ENCODE results near the gene CTAGE1. TPM values are rescaled to one million over a fixed set of nuclear protein-coding genes. Genes with fewer than 3 reads are reported as not detected.

Gene CTAGE1
- total RNA-seq, 2 experiments from 2014 or later, result not detected

DNA sequence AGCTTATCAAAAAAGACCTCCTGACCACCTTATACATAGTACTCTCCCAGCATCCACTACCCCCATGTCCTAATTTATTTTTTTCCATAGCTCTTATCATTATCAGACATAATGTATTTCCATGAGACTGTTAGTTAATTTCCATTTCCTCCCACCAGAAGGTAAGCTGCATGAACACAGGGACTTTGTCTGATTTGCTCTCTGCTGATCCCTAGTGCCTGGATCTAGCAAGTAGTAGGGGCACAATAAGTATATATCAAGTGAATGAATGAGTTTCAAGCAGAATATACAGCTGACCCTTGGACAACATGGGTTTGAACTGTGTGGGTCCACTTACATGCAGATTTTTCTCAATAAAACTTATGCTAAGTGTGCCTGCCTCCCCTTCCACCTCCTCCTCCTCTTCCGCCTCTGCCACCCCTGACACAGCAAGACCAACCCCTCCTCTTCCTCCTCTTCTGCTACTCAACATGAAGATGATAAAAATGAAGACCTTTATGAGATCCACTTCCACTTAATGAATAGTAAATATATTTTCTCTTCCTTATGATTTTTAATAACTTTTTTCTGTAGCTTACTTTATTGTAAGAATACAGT lies 53.8 kb downstream of the CTAGE1 start:
- DNase-seq (ENCODE audit: low spot score), result no peak
- ChIA-PET CTCF (ENCODE audit: unreplicated experiment) (no interaction called here), POLR2A (interaction anchor here (0.5 kb wide), 1 partner anchor 472 kb away, joined by 3 read pairs; no protein-coding TSS in a partner anchor)
- TF ChIP-seq EZH2phosphoT487 (IDR thresholded peaks at IDR 0.05; ENCODE audit: borderline replicate concordance, low read depth, low read length), result no peak
- TF ChIP-seq, protein P1, sequence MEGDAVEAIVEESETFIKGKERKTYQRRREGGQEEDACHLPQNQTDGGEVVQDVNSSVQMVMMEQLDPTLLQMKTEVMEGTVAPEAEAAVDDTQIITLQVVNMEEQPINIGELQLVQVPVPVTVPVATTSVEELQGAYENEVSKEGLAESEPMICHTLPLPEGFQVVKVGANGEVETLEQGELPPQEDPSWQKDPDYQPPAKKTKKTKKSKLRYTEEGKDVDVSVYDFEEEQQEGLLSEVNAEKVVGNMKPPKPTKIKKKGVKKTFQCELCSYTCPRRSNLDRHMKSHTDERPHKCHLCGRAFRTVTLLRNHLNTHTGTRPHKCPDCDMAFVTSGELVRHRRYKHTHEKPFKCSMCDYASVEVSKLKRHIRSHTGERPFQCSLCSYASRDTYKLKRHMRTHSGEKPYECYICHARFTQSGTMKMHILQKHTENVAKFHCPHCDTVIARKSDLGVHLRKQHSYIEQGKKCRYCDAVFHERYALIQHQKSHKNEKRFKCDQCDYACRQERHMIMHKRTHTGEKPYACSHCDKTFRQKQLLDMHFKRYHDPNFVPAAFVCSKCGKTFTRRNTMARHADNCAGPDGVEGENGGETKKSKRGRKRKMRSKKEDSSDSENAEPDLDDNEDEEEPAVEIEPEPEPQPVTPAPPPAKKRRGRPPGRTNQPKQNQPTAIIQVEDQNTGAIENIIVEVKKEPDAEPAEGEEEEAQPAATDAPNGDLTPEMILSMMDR (conservative IDR thresholded peaks at IDR 0.05; ENCODE audit: low read length), result no peak
- no peaks in the 10 kb centered on the region for H3K36me3 ChIP-seq (ENCODE audit: insufficient read depth, low read length)
- no peaks in the 10 kb centered on the region for H3K79me2 ChIP-seq (ENCODE audit: insufficient read depth, low read depth, low read length)
- no peak overlapping the region for H3K4me3 ChIP-seq (ENCODE audit: low read depth, low read length, poor library complexity, severe bottlenecking)
- H3K4me2 ChIP-seq (ENCODE audit: low read length), result no peak overlapping the region
- H3K4me1 ChIP-seq (ENCODE audit: insufficient read depth, low read length, poor library complexity, severe bottlenecking), result no peaks in the 10 kb centered on the region
- BruUV-seq (replicated peaks), result no TSS peak
- no peaks in the 10 kb centered on the region for H3K9me2 ChIP-seq (ENCODE audit: insufficient read depth, low read length)
- H3K9me3 ChIP-seq (ENCODE audit: low read length), result no peaks in the 10 kb centered on the region
- intact Hi-C loops (cut with micrococcal nuclease; ENCODE audit: unreplicated experiment), result no loop called here
- H3K27ac ChIP-seq (ENCODE audit: low read depth, low read length, poor library complexity, severe bottlenecking), result no peak overlapping the region
- H4K20me1 ChIP-seq (ENCODE audit: insufficient read depth, low read length), result no peaks in the 10 kb centered on the region
- no peak overlapping the region for H2AFZ ChIP-seq (ENCODE audit: low read length)

Other genes starting within 250 kb of the CTAGE1 start
- not detected in 2 replicates for gene GATA6, start 248.3 kb downstream of the CTAGE1 start, total RNA-seq (2014; rRNA removed; shearing (Covaris generic))
- not detected in 2 replicates for gene GATA6, start 248.3 kb downstream of the CTAGE1 start, total RNA-seq (2022)